MM.1S (cell line): ENCODE data around the gene PATZ1.

Source experiments
- DNase-seq: peaks from one replicate; pipeline ENCODE4 v3.0.0-alpha.2; 2015
- H2AFZ ChIP-seq: fragments of 300-600 bp; sonication (generic); 2 replicates; pipeline ENCODE4 v1.6.0; 2016; ENCODE audit warnings: antibody characterized with exemption, low read length
- H3F3A ChIP-seq: fragments of 300-600 bp; sonication (generic); 2 replicates; pipeline ENCODE4 v1.6.1; 2016; ENCODE audit warnings: mild to moderate bottlenecking, antibody characterized with exemption, low read length, moderate library complexity, mixed read lengths; ENCODE audit not compliant: insufficient read depth
- H3K27ac ChIP-seq: fragments of 300-600 bp; sonication (generic); 2 replicates; pipeline ENCODE4 v1.5.1; 2016; ENCODE audit warnings: mild to moderate bottlenecking, low read length
- H3K27me3 ChIP-seq: fragments of 300-600 bp; sonication (generic); replicated peaks from 2 replicates; pipeline ENCODE4 v1.6.0; 2016; ENCODE audit warnings: low read length; ENCODE audit not compliant: insufficient read depth
- H3K36me3 ChIP-seq: fragments of 300-600 bp; sonication (generic); replicated peaks from 2 replicates; pipeline ENCODE4 v1.6.1; 2016; ENCODE audit warnings: mild to moderate bottlenecking, low read length, mixed read lengths; ENCODE audit not compliant: insufficient read depth
- H3K4me1 ChIP-seq: fragments of 300-600 bp; sonication (generic); 2 replicates; pipeline ENCODE4 v1.6.1; 2016; ENCODE audit warnings: low read length, mixed read lengths
- H3K4me2 ChIP-seq: fragments of 300-600 bp; sonication (generic); 2 replicates; pipeline ENCODE4 v1.6.0; 2016; ENCODE audit warnings: low read depth, low read length
- H3K4me3 ChIP-seq: fragments of 300-600 bp; sonication (generic); 2 replicates; pipeline ENCODE4 v1.5.1; 2016; ENCODE audit warnings: low read length, mixed read lengths
- H3K79me2 ChIP-seq: fragments of 300-600 bp; sonication (generic); 2 replicates; pipeline ENCODE4 v1.6.1; 2016; ENCODE audit warnings: mixed run types, low read length, mixed read lengths
- H3K9ac ChIP-seq: fragments of 300-600 bp; sonication (generic); 2 replicates; pipeline ENCODE4 v1.6.1; 2016; ENCODE audit warnings: low read length, mixed read lengths
- H3K9me2 ChIP-seq: fragments of 300-600 bp; sonication (generic); replicated peaks from 2 replicates; pipeline ENCODE4 v1.6.1; 2016; ENCODE audit warnings: mild to moderate bottlenecking, low read length, mixed read lengths; ENCODE audit not compliant: insufficient read depth
- H3K9me3 ChIP-seq: fragments of 300-600 bp; sonication (generic); replicated peaks from 2 replicates; pipeline ENCODE4 v1.6.1; 2016; ENCODE audit warnings: mild to moderate bottlenecking, low read length, mixed read lengths; ENCODE audit not compliant: insufficient read depth
- H4K20me1 ChIP-seq: fragments of 300-600 bp; sonication (generic); 2 replicates; pipeline ENCODE4 v1.6.1; 2016; ENCODE audit warnings: mild to moderate bottlenecking, low read length, moderate library complexity, mixed read lengths; ENCODE audit not compliant: insufficient read depth
- EZH2 ChIP-seq: fragments of 300-600 bp; sonication (generic); optimal IDR thresholded peaks from 2 replicates; pipeline ENCODE3; 2017; ENCODE audit warnings: low read depth, mild to moderate bottlenecking, antibody characterized with exemption, low read length, mixed read lengths
- EZH2phosphoT487 ChIP-seq: fragments of 300-600 bp; sonication (generic); IDR thresholded peaks from 2 replicates; pipeline ENCODE4 v1.6.1; 2018; ENCODE audit warnings: antibody characterized with exemption, low read length
- TF ChIP-seq, protein P1 (sequence below): fragments of 300-600 bp; sonication (generic); IDR thresholded peaks from 2 replicates; pipeline ENCODE4 v1.5.1; 2016; ENCODE audit warnings: antibody characterized with exemption, low read length, mixed read lengths

The PATZ1 gene

GRCh38 chr22:31295831-31296657, 50.1 kb downstream of the PATZ1 start:
- TF ChIP-seq, protein P1, sequence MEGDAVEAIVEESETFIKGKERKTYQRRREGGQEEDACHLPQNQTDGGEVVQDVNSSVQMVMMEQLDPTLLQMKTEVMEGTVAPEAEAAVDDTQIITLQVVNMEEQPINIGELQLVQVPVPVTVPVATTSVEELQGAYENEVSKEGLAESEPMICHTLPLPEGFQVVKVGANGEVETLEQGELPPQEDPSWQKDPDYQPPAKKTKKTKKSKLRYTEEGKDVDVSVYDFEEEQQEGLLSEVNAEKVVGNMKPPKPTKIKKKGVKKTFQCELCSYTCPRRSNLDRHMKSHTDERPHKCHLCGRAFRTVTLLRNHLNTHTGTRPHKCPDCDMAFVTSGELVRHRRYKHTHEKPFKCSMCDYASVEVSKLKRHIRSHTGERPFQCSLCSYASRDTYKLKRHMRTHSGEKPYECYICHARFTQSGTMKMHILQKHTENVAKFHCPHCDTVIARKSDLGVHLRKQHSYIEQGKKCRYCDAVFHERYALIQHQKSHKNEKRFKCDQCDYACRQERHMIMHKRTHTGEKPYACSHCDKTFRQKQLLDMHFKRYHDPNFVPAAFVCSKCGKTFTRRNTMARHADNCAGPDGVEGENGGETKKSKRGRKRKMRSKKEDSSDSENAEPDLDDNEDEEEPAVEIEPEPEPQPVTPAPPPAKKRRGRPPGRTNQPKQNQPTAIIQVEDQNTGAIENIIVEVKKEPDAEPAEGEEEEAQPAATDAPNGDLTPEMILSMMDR = no peak
- no peak for TF ChIP-seq EZH2phosphoT487
- no peak for TF ChIP-seq EZH2
- H4K20me1 ChIP-seq = no peaks in the 10 kb centered on the region
- no peak overlapping the region for H3K4me2 ChIP-seq
- H3F3A ChIP-seq = peaks cover 22% of the 10 kb centered on the region
- no peak overlapping the region for H3K27ac ChIP-seq
- no peaks in the 10 kb centered on the region for H3K36me3 ChIP-seq
- no peak overlapping the region for H2AFZ ChIP-seq
- H3K4me1 ChIP-seq = peaks cover 17% of the 10 kb centered on the region
- DNase-seq = no peak
- H3K9me3 ChIP-seq = no peaks in the 10 kb centered on the region
- H3K4me3 ChIP-seq = no peak overlapping the region
- peaks cover 9% of the 10 kb centered on the region for H3K79me2 ChIP-seq
- no peaks in the 10 kb centered on the region for H3K9me2 ChIP-seq
- no peaks in the 10 kb centered on the region for H3K27me3 ChIP-seq
- H3K9ac ChIP-seq = no peak overlapping the region

- Histone ChIP-seq H3K4me3 (no peak overlapping the region), H3K9me3 (no peaks in the 10 kb centered on the region), H3K9ac (no peak overlapping the region), H3K4me1 (peaks cover 17% of the 10 kb centered on the region), H3K27ac (no peak overlapping the region), H3F3A (peaks cover 24% of the 10 kb centered on the region), H3K36me3 (no peaks in the 10 kb centered on the region), H4K20me1 (no peaks in the 10 kb centered on the region), H3K79me2 (peaks cover 12% of the 10 kb centered on the region), H3K27me3 (no peaks in the 10 kb centered on the region), H3K9me2 (no peaks in the 10 kb centered on the region), H2AFZ (no peak overlapping the region), H3K4me2 (no peak overlapping the region)
- TF ChIP-seq, protein P1 = no peak
- TF ChIP-seq EZH2 (no peak), EZH2phosphoT487 (no peak)
- DNase-seq = no peak
Observed at GRCh38 chr22:31295360-31295759, 50.8 kb downstream of the PATZ1 start.

DNA sequence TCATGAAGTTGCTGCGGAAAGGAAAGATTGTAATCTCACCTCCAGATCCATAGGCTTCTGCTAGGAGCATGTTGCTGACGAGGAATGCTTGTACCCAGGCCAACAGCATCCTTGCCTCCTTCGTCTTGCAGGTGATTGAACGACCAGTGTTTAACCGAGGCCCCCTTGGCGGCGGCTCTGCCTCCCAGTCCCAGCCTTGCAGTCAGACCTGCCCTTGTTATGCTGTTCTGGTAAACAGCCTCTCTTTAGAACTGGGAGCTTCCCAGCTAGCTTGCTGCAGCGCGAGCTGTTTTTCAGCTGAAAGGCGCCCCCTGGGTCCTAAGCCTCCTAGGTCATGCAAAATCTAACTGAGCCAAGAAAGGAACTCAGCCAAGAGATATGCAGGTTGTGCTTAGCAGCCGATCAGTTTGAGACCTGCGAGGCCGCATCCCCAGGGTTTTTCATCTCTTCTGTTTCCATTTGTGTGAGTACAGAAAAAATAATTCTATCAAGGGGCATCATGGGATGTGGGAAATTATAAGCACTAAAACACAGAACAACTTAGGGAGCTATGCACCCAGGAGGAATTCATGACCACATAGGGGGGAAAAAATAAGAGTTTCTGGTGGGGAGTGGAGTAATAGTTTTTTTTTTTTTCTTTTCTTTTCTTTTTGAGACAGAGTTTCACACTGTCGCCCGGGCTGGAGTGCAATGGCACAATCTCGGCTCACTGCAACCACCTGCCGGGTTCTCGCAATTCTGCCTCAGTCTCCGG, 53.7 kb downstream of the PATZ1 start, which contains the start of gene PIK3IP1:
PIK3IP1 (minus strand) TSS at position 253 of the 754 bp plus-strand sequence; CDS start at position 109, 144 bp downstream.
- Histone ChIP-seq H3K27ac (peak within 1 kb of the TSS; percentile 83; the same call in 1 of the 2 replicates), H4K20me1 (no peaks in the 10 kb centered on the region), H3K9ac (peak within 1 kb of the TSS; percentile 92), H2AFZ (peak within 1 kb of the TSS; percentile 78), H3K27me3 (no peaks in the 10 kb centered on the region), H3K4me1 (peaks cover 39% of the 10 kb centered on the region), H3F3A (peaks cover 42% of the 10 kb centered on the region), H3K4me3 (peak within 1 kb of the TSS; percentile 71), H3K9me3 (no peaks in the 10 kb centered on the region), H3K4me2 (peak within 1 kb of the TSS; percentile 98), H3K9me2 (no peaks in the 10 kb centered on the region), H3K36me3 (no peaks in the 10 kb centered on the region), H3K79me2 (peaks cover 25% of the 10 kb centered on the region)
- no peak for TF ChIP-seq EZH2
- TF ChIP-seq, protein P1 = peak; percentile 51
- no peak for TF ChIP-seq EZH2phosphoT487
- DNase-seq = peak; percentile 93
